Activated CD4-positive, CD25-positive, alpha-beta regulatory T cell (primary cell): ENCODE measurements around the gene CBFA2T3.
A peak's percentile ranks its signal among the peaks of the same experiment; 100 is the strongest.

Experiments
- DNase-seq, 4 experiments: peaks; one replicate each; lab custom pipeline; 2025; lab: John Stamatoyannopoulos, UW

CBFA2T3 gene

GRCh38 chr16:88856828-88857727 is 119.9 kb downstream of the CBFA2T3 start, which contains the start of the genes GALNS and TRAPPC2L:
TSS of gene GALNS (minus strand) at chr16:88856947. CDS start at chr16:88856877, 70 bp downstream.
TSS of gene TRAPPC2L (plus strand) at chr16:88857127. CDS start at chr16:88857151, 24 bp downstream.
- peak; percentile 98 to 99 (median 99) for DNase-seq

- no peak for DNase-seq
These were observed 120.7 kb downstream of the CBFA2T3 start for GRCh38 chr16:88856122-88856827.

GRCh38 chr16:88855736-88856121 is 121.3 kb downstream of the CBFA2T3 start:
- no peak for DNase-seq

- no peak for DNase-seq
These were observed 121.8 kb downstream of the CBFA2T3 start for GRCh38 chr16:88855176-88855575.

GRCh38 chr16:88854306-88855111 is 122.5 kb downstream of the CBFA2T3 start:
- DNase-seq = no peak

GRCh38 chr16:88853325-88853941 is 123.6 kb downstream of the CBFA2T3 start:
- DNase-seq = no peak

GRCh38 chr16:88851616-88852015 is 125.4 kb downstream of the CBFA2T3 start:
- DNase-seq = no peak

GRCh38 chr16:88850531-88851199 is 126.3 kb downstream of the CBFA2T3 start:
- no peak for DNase-seq

- DNase-seq = no peak
These were observed 128.4 kb downstream of the CBFA2T3 start for GRCh38 chr16:88848557-88848956.

GRCh38 chr16:88847654-88848053 is 129.4 kb downstream of the CBFA2T3 start:
- DNase-seq = no peak

GRCh38 chr16:88846088-88846487 is 130.9 kb downstream of the CBFA2T3 start:
- DNase-seq = no peak

GRCh38 chr16:88844419-88845036 is 132.5 kb downstream of the CBFA2T3 start:
- DNase-seq = no peak

- DNase-seq = no peak
These were observed 133.8 kb downstream of the CBFA2T3 start for GRCh38 chr16:88843256-88843655.

GRCh38 chr16:88842806-88843205 is 134.2 kb downstream of the CBFA2T3 start:
- no peak for DNase-seq

- DNase-seq = no peak
These were observed 134.7 kb downstream of the CBFA2T3 start for GRCh38 chr16:88842308-88842756.

- DNase-seq = no peak
These were observed 135.3 kb downstream of the CBFA2T3 start for GRCh38 chr16:88841521-88842307.

GRCh38 chr16:88840600-88841215 is 136.3 kb downstream of the CBFA2T3 start:
- no peak for DNase-seq

- no peak for DNase-seq
These were observed 137.0 kb downstream of the CBFA2T3 start for GRCh38 chr16:88839745-88840599.
